Gastroesophageal sphincter (tissue), 3 donors: ENCODE data around the gene TALDO1.

ENCODE experiments used
- POLR2A ChIP-seq, 2 donors: fragments of 450-650 bp; IDR thresholded peaks; one replicate each; pipeline ENCODE4 v1.6.1; 2017; ENCODE audit warnings: antibody characterized with exemption in 2 of 2, mild to moderate bottlenecking in 2 of 2, moderate library complexity in 1 of 2
- TF ChIP-seq, protein P1 (sequence below), 4 experiments: fragments of 200-600 bp in 2 of 4; fragments of 450-650 bp in 2 of 4; sonication (generic) in 1 of 4; IDR thresholded peaks; one replicate each; pipeline ENCODE4 v1.5.1; 2017 to 2019; ENCODE audit warnings: antibody characterized with exemption in 4 of 4, mild to moderate bottlenecking in 2 of 4, moderate library complexity in 2 of 4

DNA sequence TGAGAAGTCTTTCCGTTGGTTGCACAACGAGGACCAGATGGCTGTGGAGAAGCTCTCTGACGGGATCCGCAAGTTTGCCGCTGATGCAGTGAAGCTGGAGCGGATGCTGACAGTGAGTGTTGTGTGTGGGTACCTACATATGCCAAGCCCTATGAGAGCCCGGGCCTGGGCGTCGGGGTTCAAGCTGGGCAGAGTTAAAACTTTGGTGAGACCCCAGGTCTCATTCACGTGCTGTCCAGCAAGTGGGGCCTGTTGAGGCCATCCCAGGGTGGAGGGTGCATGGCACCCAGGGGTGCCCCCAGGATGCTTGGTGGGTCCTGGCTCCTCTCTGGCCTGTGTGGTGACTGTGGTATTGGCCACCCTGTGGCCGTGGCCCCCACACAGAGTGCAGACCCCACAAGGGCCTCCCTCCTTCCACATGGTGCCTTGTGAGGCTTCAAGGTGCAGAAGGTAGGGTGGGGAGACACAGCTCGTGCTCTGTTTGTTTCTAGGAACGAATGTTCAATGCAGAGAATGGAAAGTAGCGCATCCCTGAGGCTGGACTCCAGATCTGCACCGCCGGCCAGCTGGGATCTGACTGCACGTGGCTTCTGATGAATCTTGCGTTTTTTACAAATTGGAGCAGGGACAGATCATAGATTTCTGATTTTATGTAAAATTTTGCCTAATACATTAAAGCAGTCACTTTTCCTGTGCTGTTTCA lies 17.2 kb downstream of the TALDO1 start:
- TF ChIP-seq, protein P1, sequence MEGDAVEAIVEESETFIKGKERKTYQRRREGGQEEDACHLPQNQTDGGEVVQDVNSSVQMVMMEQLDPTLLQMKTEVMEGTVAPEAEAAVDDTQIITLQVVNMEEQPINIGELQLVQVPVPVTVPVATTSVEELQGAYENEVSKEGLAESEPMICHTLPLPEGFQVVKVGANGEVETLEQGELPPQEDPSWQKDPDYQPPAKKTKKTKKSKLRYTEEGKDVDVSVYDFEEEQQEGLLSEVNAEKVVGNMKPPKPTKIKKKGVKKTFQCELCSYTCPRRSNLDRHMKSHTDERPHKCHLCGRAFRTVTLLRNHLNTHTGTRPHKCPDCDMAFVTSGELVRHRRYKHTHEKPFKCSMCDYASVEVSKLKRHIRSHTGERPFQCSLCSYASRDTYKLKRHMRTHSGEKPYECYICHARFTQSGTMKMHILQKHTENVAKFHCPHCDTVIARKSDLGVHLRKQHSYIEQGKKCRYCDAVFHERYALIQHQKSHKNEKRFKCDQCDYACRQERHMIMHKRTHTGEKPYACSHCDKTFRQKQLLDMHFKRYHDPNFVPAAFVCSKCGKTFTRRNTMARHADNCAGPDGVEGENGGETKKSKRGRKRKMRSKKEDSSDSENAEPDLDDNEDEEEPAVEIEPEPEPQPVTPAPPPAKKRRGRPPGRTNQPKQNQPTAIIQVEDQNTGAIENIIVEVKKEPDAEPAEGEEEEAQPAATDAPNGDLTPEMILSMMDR (IDR thresholded peaks at IDR 0.05), result no peak
- no peak for TF ChIP-seq POLR2A (IDR thresholded peaks at IDR 0.05)
